HG02588 (cell line): ENCODE data around the gene FCER2.

Source experiments
- ATAC-seq: cut with Tn5 transposase; IDR thresholded peaks from one replicate; pipeline ENCODE4 v1.9.1; 2021; ENCODE audit warnings: mild to moderate bottlenecking, moderate library complexity; ENCODE audit not compliant: unreplicated experiment

FCER2 gene

GRCh38 chr19:7734220-7735203, 32.6 kb upstream of the FCER2 start:
- no peak for ATAC-seq

DNA sequence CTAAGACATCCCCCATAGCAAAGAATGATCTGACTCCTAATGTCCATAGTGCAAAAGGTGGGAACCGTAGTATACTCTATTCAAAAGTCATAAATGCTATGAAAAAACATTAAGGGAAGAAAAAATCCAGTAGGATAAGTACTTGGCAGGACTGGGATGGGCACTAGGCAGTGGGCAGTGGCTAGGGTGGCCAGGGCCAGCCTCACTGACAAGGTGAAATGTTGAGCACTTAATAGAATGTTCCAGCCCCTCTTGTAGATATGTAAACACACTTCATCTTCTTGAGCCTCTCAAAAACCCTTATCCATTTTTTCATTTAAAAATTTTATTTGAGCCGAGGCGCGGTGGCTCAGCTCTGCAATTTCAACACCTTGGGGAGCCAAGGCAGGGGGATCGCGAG, 31.4 kb upstream of the FCER2 start:
- no peak for ATAC-seq

GRCh38 chr19:7732045-7732444, 30.1 kb upstream of the FCER2 start, which contains the start of gene CLEC4G:
Gene CLEC4G (minus strand): TSS chr19:7732110. CDS start chr19:7732102, 8 bp downstream.
- ATAC-seq = no peak

DNA sequence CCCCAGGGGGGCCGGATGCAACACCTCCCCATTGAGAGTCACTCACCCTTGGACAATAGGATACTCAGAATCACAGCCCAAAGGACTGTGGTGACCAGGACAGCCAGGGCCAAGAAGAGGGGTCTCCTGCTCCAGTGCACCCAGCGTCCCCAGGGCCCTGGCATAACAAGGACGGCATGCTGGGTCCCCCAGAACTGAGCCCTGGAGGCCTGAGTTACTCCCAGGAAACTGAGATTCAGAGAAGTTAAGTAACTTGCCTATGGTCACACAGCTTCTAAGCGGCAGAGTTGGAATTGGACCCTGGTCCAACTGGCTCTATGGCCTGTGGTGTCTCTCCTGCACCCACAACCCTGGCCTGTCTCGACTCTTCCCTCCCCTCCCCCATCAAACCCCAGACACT, 29.7 kb upstream of the FCER2 start:
- no peak for ATAC-seq

GRCh38 chr19:7731218-7731595, 29.3 kb upstream of the FCER2 start:
- no peak for ATAC-seq

DNA sequence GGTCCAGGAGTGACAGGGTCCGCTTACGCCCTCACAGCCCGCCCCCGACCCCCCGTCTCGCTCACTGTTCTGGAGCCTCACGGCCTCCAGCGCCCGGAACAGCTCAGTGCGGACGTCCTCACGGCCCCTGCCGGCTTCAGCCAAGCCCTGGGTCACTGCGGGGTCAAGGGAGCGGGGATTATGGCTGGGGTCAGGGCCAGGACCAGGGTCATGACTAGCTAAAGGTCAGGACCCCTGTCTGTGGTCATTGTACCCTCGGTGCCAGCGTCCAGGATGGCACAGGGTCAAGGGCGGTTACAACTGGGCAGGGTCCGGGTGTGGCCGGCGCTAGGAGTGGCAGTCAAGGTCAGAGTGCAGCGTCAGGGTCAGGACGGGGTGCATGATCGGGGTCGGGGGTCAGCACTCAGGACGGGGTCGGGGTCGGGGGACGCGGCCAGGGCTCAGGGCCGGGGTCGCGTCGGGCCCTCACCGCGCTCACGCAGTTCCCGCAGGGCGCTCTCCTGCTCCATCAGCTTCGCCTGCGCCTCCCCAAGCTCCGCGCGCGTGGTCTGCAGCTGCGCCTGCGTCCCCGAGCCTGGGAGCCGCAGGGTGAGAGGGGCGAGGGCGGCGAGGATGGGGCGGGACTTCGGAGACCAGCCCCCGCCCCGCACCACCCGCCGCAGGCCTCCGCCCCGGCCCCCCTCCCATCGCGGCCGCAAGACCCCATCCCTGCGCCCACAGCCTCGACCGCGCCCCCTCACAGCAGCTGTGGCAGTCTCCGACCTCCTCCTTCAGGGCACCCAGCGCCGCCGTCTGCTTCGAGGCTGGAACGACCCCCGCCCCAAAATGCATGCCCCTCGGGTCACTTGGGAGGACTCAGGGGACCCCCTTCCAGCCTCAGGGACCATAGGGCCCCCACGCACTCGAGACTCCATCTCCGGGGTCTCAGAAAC, 28.6 kb upstream of the FCER2 start:
- no peak for ATAC-seq

DNA sequence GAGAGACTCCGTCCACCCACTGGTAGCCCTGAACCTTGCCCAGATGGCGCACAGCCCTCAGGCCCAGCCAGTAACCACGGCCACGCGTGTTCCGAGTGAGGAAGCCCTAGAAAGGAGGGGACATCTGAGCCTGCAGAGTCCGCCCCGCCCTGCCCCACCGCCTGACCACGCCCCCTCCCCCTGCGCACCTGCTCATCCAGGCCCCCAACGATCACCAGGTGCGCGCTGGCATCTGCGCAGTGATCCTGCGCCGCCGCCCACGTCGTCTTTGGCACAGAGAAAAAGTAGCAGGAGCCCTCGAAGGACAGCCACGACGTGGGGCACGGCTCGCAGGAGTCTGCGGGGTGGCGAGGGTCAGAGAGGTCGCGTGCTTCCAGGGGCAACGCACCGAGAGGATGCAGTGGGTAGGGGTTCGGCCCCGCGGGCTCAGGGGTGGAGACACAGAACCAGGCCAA, 27.9 kb upstream of the FCER2 start:
- no peak for ATAC-seq

- no peak for ATAC-seq
Observed at GRCh38 chr19:7729211-7729610, 27.3 kb upstream of the FCER2 start.

- ATAC-seq = no peak
Observed at GRCh38 chr19:7725791-7726190, 23.9 kb upstream of the FCER2 start.

- no peak for ATAC-seq
Observed at GRCh38 chr19:7722231-7722651, 20.3 kb upstream of the FCER2 start.

- ATAC-seq = no peak
Observed at GRCh38 chr19:7720351-7720750, 18.4 kb upstream of the FCER2 start.

GRCh38 chr19:7718668-7719067, 16.7 kb upstream of the FCER2 start:
- no peak for ATAC-seq

DNA sequence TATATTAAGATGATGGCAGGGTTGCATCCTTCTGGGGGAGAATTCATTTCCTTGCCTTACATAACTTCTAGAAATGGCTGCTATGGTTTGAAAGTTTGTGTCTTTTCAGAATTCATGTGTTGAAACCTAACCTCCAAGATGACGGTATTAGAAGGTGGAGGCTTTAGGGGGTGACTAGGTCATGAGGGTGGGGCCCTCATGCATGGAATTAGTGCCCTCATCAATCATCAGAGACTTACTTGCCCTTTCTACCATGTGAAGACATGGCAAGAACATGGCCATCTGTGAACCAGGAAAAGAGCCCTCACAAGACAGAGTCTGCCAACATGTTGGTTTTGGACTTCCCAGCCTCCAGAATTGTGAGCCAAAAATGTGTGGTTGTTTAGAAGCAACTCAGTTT, 14.8 kb upstream of the FCER2 start:
- no peak for ATAC-seq

DNA sequence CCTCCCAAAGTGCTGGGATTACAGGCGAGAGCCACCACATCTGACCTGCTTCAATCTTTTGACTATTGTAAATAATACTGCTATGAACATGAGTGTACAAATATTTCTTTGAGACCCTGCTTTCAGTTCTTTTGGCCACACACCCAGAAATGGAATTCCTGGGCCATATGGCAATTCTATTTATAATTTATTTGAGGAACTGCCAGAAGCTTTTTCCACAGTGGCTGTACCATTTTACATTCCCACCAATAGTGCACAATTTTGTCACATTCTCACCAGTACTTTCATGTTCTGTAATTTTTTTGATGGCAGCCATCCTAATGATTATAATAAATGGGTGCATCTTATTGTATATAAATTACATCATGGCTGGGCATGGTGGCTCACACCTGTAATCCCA, 13.7 kb upstream of the FCER2 start:
- ATAC-seq = no peak

DNA sequence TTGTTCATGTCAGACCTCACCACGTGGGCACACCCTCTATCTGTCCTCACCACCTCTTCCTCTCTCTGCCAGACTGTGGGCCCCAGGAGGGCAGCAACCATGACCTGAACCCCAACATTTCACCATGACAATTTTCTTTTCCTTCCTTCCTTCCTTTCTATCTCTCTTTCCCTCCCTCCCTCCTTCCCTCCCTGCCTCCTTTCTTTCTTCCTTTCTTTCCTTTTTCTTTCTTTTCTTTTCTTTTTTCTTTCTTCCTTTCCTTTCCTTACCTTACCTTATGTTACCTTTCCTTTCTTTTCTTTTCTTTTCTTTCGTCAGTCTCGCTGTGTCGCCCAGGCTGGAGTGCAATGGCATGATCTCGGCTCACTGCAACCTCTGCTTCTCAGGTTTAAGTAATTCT, 8.7 kb upstream of the FCER2 start:
- no peak for ATAC-seq

- no peak for ATAC-seq
Observed at GRCh38 chr19:7709932-7710460, 8.1 kb upstream of the FCER2 start.

GRCh38 chr19:7706955-7707456, 5.1 kb upstream of the FCER2 start:
- no peak for ATAC-seq

- ATAC-seq = no peak
Observed at GRCh38 chr19:7706188-7706954, 4.4 kb upstream of the FCER2 start.

- no peak for ATAC-seq
Observed at GRCh38 chr19:7705387-7706187, 3.7 kb upstream of the FCER2 start.
